ENCODE measurements around the gene MAGEA6.
"Not testable (repeated sequence)": the region's sequence is repeated elsewhere in the genome, so short reads cannot be mapped to it uniquely, and the experiment has no call there.

DNA sequence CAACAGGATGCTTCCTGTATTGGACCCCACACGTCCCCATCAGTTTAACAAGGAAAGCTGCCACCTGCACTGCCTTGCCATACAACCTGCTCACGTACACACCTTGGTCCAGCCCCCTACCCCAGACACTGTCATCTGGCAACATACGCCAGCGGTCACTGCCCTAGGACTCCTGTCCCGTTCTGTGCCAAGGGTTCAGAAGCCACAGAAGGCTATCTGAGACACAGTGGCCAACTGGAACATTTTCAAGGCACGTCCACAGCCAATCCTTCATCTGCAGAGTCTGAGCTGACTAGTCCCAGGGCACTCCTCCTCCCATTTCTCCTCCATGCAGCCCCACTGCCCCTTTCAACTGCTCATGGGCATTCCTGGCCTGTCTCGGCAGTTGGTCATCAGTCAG lies 7.9 kb downstream of the MAGEA6 start:
- TF ChIP-seq, protein P1, sequence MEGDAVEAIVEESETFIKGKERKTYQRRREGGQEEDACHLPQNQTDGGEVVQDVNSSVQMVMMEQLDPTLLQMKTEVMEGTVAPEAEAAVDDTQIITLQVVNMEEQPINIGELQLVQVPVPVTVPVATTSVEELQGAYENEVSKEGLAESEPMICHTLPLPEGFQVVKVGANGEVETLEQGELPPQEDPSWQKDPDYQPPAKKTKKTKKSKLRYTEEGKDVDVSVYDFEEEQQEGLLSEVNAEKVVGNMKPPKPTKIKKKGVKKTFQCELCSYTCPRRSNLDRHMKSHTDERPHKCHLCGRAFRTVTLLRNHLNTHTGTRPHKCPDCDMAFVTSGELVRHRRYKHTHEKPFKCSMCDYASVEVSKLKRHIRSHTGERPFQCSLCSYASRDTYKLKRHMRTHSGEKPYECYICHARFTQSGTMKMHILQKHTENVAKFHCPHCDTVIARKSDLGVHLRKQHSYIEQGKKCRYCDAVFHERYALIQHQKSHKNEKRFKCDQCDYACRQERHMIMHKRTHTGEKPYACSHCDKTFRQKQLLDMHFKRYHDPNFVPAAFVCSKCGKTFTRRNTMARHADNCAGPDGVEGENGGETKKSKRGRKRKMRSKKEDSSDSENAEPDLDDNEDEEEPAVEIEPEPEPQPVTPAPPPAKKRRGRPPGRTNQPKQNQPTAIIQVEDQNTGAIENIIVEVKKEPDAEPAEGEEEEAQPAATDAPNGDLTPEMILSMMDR (IDR thresholded peaks at IDR 0.05), result not testable (repeated sequence)
- not testable (repeated sequence) for TF ChIP-seq POLR2A (IDR thresholded peaks at IDR 0.05)
